ENCODE results near the gene MEIS2. TPM values are rescaled to one million over a fixed set of nuclear protein-coding genes. Genes with fewer than 3 reads are reported as not detected.

The MEIS2 gene
- polyA plus RNA-seq, 2 of the 4 experiments (the other 2 are of a cell fraction), result 7.3 to 11.1 TPM

DNA sequence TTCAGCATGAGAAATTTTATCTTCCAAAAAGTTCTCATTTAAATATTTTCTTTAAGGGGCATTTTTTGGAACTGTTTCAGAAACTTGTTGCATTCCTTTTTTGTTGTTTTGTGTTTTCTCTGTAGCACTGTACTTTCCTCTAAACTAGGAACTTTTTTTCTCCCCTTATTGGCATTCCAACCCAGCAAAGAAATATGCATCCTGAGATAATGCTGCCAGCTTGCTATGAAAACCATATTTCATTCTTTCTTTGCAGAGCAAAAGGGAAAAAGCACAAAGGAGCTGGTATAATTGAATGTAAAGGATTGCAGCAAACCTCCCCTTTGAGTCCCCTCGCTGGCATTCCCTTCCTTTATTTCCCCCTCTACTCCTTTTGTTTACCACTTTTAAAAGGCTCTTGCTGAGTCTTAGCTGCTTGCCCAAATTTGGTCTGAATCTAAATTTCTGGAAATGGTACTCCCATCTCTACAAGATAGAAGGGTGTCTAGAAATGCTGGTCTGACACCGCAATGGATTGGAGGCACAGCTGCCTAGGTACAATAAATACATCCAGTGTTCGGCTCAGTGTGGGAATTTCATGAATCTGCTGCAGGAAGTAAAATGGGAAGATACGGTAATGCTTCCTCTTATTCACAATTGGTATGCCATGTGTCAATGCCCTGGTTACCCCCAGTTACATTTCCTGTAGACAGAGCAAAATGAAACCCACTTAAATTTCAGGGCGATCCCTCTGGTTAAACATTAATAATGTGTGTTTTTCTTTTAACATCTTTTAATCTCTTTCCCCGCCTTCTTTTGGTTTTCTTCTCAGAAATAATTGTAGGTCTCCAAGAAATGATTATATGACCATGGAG lies 156.6 kb downstream of the MEIS2 start:
- no peaks in the 10 kb centered on the region for H3K4me1 ChIP-seq
- POLR2A ChIA-PET, result no interaction called here
- CTCF ChIA-PET, result no interaction called here
- no peak for FAIRE-seq
- DNase-seq (ENCODE audit: low read depth in 1 of 2, low spot score in 1 of 2), result no peak
- WGBS (ENCODE audit: missing lambda C conversion rate), result 94% methylated on average over 6 of the region's 6 CpGs
- TF ChIP-seq KDM1A (IDR thresholded peaks at IDR 0.05; ENCODE audit: low read depth) (no peak), FOXS1 (CRISPR knock-in tag; IDR thresholded peaks at IDR 0.05) (no peak), CBX8 (IDR thresholded peaks at IDR 0.05) (no peak), ZC3H11A (IDR thresholded peaks at IDR 0.05) (no peak), RCOR1 (IDR thresholded peaks at IDR 0.05; ENCODE audit: low read depth, low read length) (no peak), JUNB (IDR thresholded peaks at IDR 0.05) (no peak), ZSCAN20 (CRISPR knock-in tag; IDR thresholded peaks at IDR 0.05) (no peak)
- TF ChIP-seq, protein P1, sequence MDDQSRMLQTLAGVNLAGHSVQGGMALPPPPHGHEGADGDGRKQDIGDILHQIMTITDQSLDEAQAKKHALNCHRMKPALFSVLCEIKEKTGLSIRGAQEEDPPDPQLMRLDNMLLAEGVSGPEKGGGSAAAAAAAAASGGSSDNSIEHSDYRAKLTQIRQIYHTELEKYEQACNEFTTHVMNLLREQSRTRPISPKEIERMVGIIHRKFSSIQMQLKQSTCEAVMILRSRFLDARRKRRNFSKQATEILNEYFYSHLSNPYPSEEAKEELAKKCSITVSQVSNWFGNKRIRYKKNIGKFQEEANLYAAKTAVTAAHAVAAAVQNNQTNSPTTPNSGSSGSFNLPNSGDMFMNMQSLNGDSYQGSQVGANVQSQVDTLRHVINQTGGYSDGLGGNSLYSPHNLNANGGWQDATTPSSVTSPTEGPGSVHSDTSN (IDR thresholded peaks at IDR 0.05), result no peak
- TF ChIP-seq, protein P2, sequence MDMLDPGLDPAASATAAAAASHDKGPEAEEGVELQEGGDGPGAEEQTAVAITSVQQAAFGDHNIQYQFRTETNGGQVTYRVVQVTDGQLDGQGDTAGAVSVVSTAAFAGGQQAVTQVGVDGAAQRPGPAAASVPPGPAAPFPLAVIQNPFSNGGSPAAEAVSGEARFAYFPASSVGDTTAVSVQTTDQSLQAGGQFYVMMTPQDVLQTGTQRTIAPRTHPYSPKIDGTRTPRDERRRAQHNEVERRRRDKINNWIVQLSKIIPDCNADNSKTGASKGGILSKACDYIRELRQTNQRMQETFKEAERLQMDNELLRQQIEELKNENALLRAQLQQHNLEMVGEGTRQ (IDR thresholded peaks at IDR 0.05), result no peak
- H3K4me3 ChIP-seq, result no peak overlapping the region
- no peaks in the 10 kb centered on the region for H3K9me3 ChIP-seq
- no peak overlapping the region for H3K27ac ChIP-seq
- no peak for ATAC-seq
- H3K4me2 ChIP-seq, result no peak overlapping the region

DNA sequence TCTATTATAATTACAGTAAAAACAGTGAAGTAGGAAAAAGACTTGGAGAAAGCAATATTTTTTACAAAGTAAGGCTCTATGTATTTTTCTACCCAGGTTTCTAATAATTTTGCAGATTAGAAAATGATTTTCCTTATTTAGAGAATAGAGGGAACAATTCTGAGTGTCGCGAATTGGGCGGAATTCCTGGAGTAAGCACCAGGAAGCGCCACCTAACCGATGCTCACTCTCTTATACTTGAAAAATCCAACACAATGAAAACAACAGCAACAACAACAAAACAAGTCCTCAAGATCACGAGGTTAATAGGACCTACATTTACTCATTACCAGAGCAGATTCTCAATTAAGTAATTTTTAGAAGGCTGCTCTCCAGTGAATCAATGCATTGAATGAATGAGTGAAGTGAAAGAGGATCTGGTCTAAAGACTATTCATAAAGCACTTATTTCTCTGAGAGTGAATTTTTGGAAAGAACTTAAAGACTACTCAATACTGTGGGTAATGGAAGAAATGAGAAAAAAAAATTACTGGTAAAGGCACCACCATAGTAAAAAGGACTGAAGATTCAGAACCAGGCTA lies 158.0 kb downstream of the MEIS2 start:
- 98% methylated on average over 6 of the region's 6 CpGs for WGBS (ENCODE audit: missing lambda C conversion rate)
- POLR2A ChIA-PET, result no interaction called here
- H3K27ac ChIP-seq, result no peak overlapping the region
- H3K4me1 ChIP-seq, result no peaks in the 10 kb centered on the region
- no peaks in the 10 kb centered on the region for H3K9me3 ChIP-seq
- TF ChIP-seq HEYL (CRISPR knock-in tag; IDR thresholded peaks at IDR 0.05) (no peak), CHD4 (IDR thresholded peaks at IDR 0.05; ENCODE audit: borderline replicate concordance) (no peak), RAD21 (conservative IDR thresholded peaks at IDR 0.05 in 1 of 2, IDR thresholded peaks at IDR 0.05 in 1 of 2) (no peak), BCL3 (IDR thresholded peaks at IDR 0.05) (no peak), HOXB13 (CRISPR knock-in tag; IDR thresholded peaks at IDR 0.05; ENCODE audit: low read depth) (no peak), FOXS1 (CRISPR knock-in tag; IDR thresholded peaks at IDR 0.05) (no peak)
- no peak for ATAC-seq
- H3K4me3 ChIP-seq, result no peak overlapping the region
- no peak for FAIRE-seq
- CTCF ChIA-PET, result no interaction called here
- DNase-seq (ENCODE audit: low read depth in 1 of 2, low spot score in 1 of 2), result no peak
- H3K4me2 ChIP-seq, result no peak overlapping the region

DNA sequence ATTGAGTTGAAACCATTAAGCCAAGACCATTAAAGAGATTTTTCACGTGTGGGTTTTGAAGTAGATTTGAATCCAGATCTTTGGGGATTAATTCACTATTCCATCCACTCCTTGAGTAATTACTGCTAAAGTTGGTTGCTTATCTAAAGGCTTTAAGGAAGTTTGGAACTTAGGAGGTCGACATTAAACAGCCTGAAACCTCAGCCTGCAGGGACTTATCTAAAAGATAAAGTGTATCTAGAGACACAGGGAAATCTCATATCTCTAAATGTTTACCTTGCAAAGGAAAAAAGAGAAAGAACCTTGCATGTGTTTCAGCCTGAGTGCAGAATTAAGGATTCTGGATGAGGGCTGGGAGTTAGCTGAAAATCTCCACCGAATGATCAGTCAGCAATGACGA lies 158.6 kb downstream of the MEIS2 start:
- ChIA-PET CTCF (no interaction called here), POLR2A (no interaction called here)
- Histone ChIP-seq H3K4me1 (no peaks in the 10 kb centered on the region), H3K4me3 (no peak overlapping the region), H3K4me2 (no peak overlapping the region), H3K9me3 (no peaks in the 10 kb centered on the region), H3K27ac (no peak overlapping the region)
- no peak for ATAC-seq
- no peak for TF ChIP-seq ZFP36 (IDR thresholded peaks at IDR 0.05; ENCODE audit: borderline replicate concordance, partially characterized antibody)
- no peak for FAIRE-seq
- no peak for DNase-seq (ENCODE audit: low read depth in 1 of 2, low spot score in 1 of 2)
- 69% methylated on average over 4 of the region's 4 CpGs for WGBS (ENCODE audit: missing lambda C conversion rate)

- Histone ChIP-seq H3K4me3 (no peak overlapping the region), H3K4me1 (no peaks in the 10 kb centered on the region), H3K27ac (no peak overlapping the region), H3K4me2 (no peak overlapping the region), H3K9me3 (no peaks in the 10 kb centered on the region)
- no peak for ATAC-seq
- no peak for DNase-seq (ENCODE audit: low read depth in 1 of 2, low spot score in 1 of 2)
- no peak for FAIRE-seq
- ChIA-PET POLR2A (no interaction called here), CTCF (no interaction called here)
- 98% methylated on average over 3 of the region's 3 CpGs for WGBS (ENCODE audit: missing lambda C conversion rate)
- no peak for TF ChIP-seq MAFK (IDR thresholded peaks at IDR 0.05; ENCODE audit: partially characterized antibody)
- TF ChIP-seq, protein P3, sequence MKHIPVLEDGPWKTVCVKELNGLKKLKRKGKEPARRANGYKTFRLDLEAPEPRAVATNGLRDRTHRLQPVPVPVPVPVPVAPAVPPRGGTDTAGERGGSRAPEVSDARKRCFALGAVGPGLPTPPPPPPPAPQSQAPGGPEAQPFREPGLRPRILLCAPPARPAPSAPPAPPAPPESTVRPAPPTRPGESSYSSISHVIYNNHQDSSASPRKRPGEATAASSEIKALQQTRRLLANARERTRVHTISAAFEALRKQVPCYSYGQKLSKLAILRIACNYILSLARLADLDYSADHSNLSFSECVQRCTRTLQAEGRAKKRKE (CRISPR knock-in tag; IDR thresholded peaks at IDR 0.05; ENCODE audit: low read depth), result no peak
- no peak for TF ChIP-seq RFX5 (IDR thresholded peaks at IDR 0.05)
- no peak for TF ChIP-seq HDAC2 (IDR thresholded peaks at IDR 0.05)
- TF ChIP-seq TP53 (CRISPR knock-in tag; IDR thresholded peaks at IDR 0.05), result no peak
- no peak for TF ChIP-seq PHF8 (IDR thresholded peaks at IDR 0.05; ENCODE audit: borderline replicate concordance, low read depth)
- TF ChIP-seq KDM5A (IDR thresholded peaks at IDR 0.05), result no peak
- no peak for TF ChIP-seq CBX8 (IDR thresholded peaks at IDR 0.05)
- TF ChIP-seq HMGXB4 (CRISPR knock-in tag; IDR thresholded peaks at IDR 0.05; ENCODE audit: borderline replicate concordance), result no peak
Measured at GRCh38 chr15:36940636-36941260, 159.6 kb downstream of the MEIS2 start.
